ENCODE results near the gene MATN1.

MATN1 gene

DNA sequence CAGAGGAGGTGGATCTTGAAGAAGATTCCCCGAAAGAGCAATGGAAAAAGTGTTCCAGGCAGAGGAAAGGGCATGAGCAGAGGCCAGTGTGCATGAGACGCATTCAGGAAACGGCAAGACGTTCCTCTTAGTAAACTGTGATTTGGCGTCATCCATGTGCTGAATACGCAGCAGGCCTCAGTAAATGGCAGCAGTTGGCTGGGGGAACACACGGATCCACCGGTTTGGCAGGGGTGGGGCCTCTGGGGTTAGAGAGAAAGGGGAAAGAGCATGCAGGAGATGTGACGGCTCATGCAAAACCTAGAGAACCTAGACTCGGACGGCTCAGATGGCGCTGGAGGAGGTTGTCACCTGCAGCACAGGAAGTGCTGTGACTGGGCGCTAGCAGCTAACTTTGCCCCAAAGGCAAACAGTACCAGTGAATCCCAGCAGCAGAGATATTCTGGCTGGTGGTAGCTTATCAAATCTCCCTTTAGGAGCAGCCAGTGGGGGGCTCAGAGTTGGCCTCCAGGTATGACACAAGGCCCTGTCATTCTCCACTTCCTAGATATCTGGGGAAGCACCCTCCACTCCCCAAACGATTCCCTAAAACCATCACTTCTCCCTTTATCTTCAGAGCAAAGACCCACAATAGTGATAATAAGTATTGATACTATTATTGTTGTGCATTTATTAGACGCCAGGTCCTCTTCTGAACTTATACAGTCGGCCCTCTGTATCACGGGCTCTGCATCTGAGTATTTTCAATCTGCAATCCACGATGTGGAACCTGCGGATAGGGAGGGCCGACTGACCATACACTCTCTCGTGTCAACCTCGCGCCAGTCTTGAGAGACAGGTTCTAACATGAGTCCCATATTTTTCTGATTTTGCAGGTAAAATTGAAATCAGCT, 26.6 kb upstream of the MATN1 start:
- H3K27ac ChIP-seq (ENCODE audit: low read depth, low read length): no peak overlapping the region
- no peaks in the 10 kb centered on the region for H3K36me3 ChIP-seq (ENCODE audit: insufficient read depth, low read length)
- no peak overlapping the region for H2AFZ ChIP-seq (ENCODE audit: low read length, unreplicated experiment)
- no peaks in the 10 kb centered on the region for H3K79me2 ChIP-seq (ENCODE audit: control insufficient read depth, insufficient read depth, low read length, unreplicated experiment)
- no peak overlapping the region for H3K4me3 ChIP-seq (ENCODE audit: low read depth, low read length)
- H3K4me1 ChIP-seq (ENCODE audit: control insufficient read depth, insufficient read depth, low read length, unreplicated experiment): no peaks in the 10 kb centered on the region
- no peaks in the 10 kb centered on the region for H3K27me3 ChIP-seq (ENCODE audit: insufficient read depth, low read length)

DNA sequence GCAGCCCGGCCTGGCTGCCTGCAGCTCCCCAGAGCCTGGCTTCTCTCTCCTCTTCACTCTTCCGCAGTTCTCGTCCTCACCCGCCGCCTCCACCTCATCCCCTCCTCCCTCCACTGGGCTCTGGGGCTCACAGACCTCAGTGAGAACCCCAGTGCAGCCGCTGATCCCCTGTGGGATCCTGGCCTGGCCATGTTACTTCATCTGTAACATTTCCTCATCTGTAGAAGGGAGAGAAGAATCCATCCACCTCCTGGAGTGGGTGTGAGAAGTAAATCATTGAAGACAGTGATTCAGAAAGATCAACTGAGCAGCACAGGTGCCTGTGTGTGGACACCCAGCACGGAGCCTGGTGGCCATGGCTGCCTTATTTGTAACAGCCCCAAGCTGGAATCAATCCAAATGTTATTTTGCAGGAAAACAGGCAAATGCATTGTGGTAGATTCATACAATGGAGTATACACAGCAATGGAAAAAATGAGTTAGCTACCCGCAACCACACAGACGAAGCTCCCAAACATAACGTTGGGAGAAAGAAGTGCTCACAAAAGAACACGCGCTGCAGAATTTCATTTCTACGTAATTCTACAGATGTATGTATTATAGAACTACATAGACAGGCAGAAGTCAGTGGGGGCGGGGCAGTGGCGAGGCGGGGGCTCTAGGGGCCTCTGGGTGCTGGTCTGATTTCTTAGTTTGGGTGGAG, 25.5 kb upstream of the MATN1 start:
- Histone ChIP-seq H3K27me3 (ENCODE audit: insufficient read depth, low read length) (no peaks in the 10 kb centered on the region), H3K79me2 (ENCODE audit: control insufficient read depth, insufficient read depth, low read length, unreplicated experiment) (no peaks in the 10 kb centered on the region), H3K36me3 (ENCODE audit: insufficient read depth, low read length) (no peaks in the 10 kb centered on the region), H3K4me1 (ENCODE audit: control insufficient read depth, insufficient read depth, low read length, unreplicated experiment) (no peaks in the 10 kb centered on the region), H2AFZ (ENCODE audit: low read length, unreplicated experiment) (no peak overlapping the region), H3K27ac (ENCODE audit: low read depth, low read length) (no peak overlapping the region), H3K4me3 (ENCODE audit: low read depth, low read length) (no peak overlapping the region)

DNA sequence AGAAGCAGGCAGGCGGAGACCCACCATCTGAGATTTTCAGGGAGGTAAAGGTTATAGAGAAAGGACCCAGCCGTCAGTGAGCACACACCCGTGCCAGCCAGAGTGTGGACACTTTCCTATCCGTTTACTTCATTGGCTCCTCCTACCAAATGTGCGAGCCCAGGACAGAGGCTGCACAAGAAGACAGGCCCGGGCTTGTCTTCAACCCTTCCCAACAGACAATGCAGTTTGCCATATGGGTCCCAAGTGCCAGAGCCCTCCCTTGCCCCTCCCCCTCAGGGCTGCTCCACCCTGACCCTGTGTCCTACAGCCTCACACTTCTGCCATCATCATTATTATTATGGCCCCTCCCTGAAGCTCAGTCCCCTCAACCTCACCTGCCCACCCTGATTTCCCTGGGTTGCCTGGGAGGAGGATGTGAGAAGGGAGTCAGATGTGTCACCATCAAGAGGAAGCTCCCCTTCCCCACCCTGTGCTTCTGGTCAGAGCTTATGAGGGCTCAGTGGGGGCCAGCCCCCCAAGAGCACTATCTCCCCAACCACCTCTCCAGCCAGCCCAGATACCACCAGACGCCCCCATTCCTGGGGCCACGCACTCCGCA, 24.8 kb upstream of the MATN1 start:
- H2AFZ ChIP-seq (ENCODE audit: low read length, unreplicated experiment): no peak overlapping the region
- H3K27me3 ChIP-seq (ENCODE audit: insufficient read depth, low read length): no peaks in the 10 kb centered on the region
- H3K4me1 ChIP-seq (ENCODE audit: control insufficient read depth, insufficient read depth, low read length, unreplicated experiment): no peaks in the 10 kb centered on the region
- H3K36me3 ChIP-seq (ENCODE audit: insufficient read depth, low read length): no peaks in the 10 kb centered on the region
- H3K27ac ChIP-seq (ENCODE audit: low read depth, low read length): no peak overlapping the region
- no peak overlapping the region for H3K4me3 ChIP-seq (ENCODE audit: low read depth, low read length)
- H3K79me2 ChIP-seq (ENCODE audit: control insufficient read depth, insufficient read depth, low read length, unreplicated experiment): no peaks in the 10 kb centered on the region

DNA sequence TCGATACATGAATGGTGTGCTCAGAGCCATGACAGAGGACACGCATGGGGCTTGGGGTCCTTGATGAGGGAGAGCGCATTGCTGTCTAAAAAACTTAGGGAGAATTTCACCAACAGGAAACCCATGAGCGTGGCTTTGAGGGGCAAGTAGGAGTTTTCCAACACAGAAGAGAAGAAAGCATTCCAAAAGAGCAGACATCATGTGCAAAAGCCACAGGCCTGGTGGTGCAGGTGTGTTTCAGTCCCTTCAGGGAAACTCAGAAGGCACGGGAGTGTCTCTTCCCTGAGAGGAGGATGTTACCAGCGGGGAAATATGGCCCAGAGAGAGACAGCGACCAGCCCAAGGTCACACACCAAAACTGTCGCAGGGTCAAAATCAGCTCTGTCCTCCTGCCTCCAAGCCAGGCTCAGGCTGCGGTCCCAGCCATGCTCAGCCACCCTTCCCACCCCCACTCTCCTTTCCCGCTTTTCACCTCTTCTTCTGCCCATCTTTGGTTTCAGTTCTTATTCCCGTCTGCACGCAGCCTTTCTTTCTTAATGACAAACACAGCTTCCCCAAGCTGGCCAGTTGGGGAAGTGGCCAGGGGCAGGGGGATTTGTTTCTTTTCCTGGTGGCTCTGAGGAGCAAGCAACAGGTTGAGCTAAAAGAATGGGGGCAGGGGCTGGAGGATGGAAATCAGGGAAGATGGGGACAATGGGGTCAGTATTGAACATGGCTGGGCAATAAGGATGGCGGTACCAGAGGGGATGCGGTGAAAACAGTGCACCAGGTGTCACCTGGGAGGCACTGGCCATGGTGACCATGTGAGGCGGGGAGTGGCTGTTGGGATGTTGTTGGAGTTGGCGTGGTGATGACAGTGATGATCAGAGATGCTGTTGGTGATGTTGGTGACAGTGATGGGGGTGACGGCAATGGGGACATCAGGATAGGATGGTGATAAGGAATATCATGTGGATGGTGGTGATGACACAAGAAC, 23.9 kb upstream of the MATN1 start:
- Histone ChIP-seq H3K27ac (ENCODE audit: low read depth, low read length) (no peak overlapping the region), H3K4me3 (ENCODE audit: low read depth, low read length) (no peak overlapping the region), H3K4me1 (ENCODE audit: control insufficient read depth, insufficient read depth, low read length, unreplicated experiment) (no peaks in the 10 kb centered on the region), H3K27me3 (ENCODE audit: insufficient read depth, low read length) (no peaks in the 10 kb centered on the region), H3K36me3 (ENCODE audit: insufficient read depth, low read length) (no peaks in the 10 kb centered on the region), H2AFZ (ENCODE audit: low read length, unreplicated experiment) (no peak overlapping the region), H3K79me2 (ENCODE audit: control insufficient read depth, insufficient read depth, low read length, unreplicated experiment) (no peaks in the 10 kb centered on the region)

DNA sequence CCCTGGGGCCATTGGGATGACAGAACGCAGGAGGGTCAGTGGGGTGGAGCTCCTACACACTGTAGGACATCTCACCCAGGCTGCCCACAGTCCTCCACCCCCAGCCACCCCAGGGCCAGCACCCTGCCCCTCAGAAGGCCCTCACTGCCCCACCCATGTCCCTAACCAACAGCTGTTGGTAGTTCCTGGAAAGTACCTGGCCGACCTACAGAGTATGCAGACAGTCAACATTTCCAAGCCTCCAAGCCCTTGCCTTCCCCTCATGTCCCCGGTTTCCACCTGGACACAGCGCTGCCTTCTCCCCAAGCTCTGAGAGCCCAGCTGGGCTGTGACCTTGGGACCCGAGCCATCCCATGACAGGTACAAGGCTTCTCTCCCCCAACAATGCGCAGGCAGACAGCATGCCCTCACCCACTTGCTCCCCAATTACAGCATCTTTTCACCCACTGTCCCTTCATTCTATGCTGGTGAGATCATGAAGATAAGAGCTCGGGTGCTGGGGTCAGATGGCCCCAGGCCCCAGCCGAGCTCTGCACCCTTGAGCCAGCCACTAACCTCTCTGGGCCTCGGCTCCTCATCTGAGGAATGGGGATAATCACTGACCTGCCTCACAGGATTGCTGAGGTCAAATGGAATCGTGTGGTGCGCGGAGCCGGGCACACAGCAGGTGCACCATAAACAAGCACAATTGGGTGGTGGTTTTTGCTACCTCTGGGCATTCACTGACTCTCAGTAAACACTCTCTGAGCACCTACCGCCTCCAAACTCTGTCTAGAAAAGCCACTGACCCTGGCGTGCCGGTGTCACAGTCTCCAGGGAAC, 23.0 kb upstream of the MATN1 start:
- no peaks in the 10 kb centered on the region for H3K27me3 ChIP-seq (ENCODE audit: insufficient read depth, low read length)
- H3K4me1 ChIP-seq (ENCODE audit: control insufficient read depth, insufficient read depth, low read length, unreplicated experiment): no peaks in the 10 kb centered on the region
- H3K4me3 ChIP-seq (ENCODE audit: low read depth, low read length): no peak overlapping the region
- no peaks in the 10 kb centered on the region for H3K79me2 ChIP-seq (ENCODE audit: control insufficient read depth, insufficient read depth, low read length, unreplicated experiment)
- no peaks in the 10 kb centered on the region for H3K36me3 ChIP-seq (ENCODE audit: insufficient read depth, low read length)
- no peak overlapping the region for H3K27ac ChIP-seq (ENCODE audit: low read depth, low read length)
- no peak overlapping the region for H2AFZ ChIP-seq (ENCODE audit: low read length, unreplicated experiment)

DNA sequence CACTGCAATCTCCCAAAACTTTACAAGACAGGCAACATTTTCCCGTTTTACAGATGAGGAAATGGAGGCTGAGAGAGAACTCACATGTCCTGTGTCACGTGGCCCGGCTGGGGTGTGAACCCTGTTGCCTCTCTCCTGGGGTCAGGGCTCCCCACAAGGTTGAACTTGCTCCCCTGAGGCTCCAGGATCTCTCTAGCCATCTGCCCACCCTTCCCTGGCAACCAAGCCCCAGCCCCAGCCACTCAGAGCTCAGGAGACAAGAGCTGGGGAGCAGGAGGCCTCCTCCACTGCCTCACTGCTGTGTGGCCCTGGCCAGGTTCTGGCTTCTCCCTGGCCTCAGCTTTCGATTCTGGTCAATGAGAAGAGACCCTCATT, 22.4 kb upstream of the MATN1 start:
- Histone ChIP-seq H3K4me3 (ENCODE audit: low read depth, low read length) (no peak overlapping the region), H3K4me1 (ENCODE audit: control insufficient read depth, insufficient read depth, low read length, unreplicated experiment) (no peaks in the 10 kb centered on the region), H2AFZ (ENCODE audit: low read length, unreplicated experiment) (no peak overlapping the region), H3K27me3 (ENCODE audit: insufficient read depth, low read length) (no peaks in the 10 kb centered on the region), H3K79me2 (ENCODE audit: control insufficient read depth, insufficient read depth, low read length, unreplicated experiment) (no peaks in the 10 kb centered on the region), H3K36me3 (ENCODE audit: insufficient read depth, low read length) (no peaks in the 10 kb centered on the region), H3K27ac (ENCODE audit: low read depth, low read length) (no peak overlapping the region)

DNA sequence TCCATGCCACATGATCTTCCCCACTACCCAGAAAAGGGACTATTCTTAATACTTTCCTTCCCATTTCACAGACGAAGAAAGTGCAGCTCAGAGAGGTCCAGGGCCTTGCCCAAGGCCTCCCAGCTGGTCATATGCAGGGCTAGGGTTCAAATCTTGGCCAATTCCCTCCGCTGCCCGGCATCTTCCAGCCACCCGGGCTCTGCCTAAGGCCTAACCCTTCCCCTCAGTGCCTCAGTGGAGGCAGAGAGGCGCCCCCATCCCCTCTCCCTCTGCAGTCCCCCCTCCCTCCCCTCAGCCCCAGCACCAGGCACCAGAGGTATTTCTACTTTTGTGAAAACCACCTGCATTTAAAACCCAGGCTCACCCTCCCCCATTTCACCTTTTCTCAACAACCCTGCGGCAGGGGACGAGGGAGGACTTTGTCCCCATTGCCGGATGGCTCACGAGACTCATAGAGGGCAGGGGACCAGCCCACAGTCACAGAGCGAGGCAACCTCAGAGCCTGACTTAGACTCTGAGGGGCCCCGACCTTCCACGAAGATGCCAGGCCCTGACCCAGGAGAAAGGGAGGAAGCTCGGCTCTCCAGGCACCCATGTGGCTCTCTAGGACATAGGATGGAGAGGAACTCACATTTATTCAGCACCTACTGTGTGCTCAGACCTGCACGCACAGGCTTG, 21.9 kb upstream of the MATN1 start:
- no peak overlapping the region for H3K27ac ChIP-seq (ENCODE audit: low read depth, low read length)
- no peaks in the 10 kb centered on the region for H3K36me3 ChIP-seq (ENCODE audit: insufficient read depth, low read length)
- H3K4me3 ChIP-seq (ENCODE audit: low read depth, low read length): no peak overlapping the region

DNA sequence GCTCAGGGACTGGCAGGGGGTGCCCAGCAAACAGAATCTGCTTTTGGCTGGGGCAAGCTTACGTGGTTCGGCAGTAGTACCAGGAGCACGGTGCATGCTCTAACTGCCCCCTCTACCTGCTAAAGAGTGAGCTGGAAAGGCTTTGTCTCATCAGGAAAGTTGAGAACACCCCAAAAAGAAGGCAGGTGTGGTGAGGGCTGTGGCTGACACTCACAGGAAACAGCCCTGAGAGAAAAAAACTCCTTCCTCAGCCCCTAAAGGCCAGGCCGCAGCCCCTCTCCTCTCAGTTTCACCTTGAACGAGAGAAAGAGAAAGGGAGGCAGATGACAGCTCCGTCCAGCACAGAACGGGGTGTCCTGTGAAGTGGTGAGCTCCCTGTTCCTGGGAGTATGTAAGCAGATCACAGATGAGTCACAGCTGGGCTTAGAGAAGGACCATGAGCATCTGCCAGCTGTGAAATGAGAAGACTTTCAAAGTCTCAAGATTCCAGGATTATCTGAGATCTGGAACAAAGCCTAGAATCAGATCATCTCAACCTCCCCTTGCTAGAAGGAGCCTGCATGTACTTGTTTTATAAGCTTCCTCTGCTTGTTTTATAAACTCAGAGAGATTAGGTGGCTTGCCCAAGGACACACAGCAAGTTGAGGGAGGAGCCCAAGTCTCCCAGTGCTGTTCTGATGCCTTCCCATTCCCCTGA, 20.8 kb upstream of the MATN1 start:
- H3K27me3 ChIP-seq (ENCODE audit: insufficient read depth, low read length): no peaks in the 10 kb centered on the region
- H3K4me1 ChIP-seq (ENCODE audit: control insufficient read depth, insufficient read depth, low read length, unreplicated experiment): no peaks in the 10 kb centered on the region
- H3K27ac ChIP-seq (ENCODE audit: low read depth, low read length): no peak overlapping the region
- H3K79me2 ChIP-seq (ENCODE audit: control insufficient read depth, insufficient read depth, low read length, unreplicated experiment): no peaks in the 10 kb centered on the region
- no peaks in the 10 kb centered on the region for H3K36me3 ChIP-seq (ENCODE audit: insufficient read depth, low read length)
- H3K4me3 ChIP-seq (ENCODE audit: low read depth, low read length): no peak overlapping the region
- H2AFZ ChIP-seq (ENCODE audit: low read length, unreplicated experiment): no peak overlapping the region

More for the DNA sequence above, 21.9 kb upstream of the MATN1 start:
- Histone ChIP-seq H2AFZ (ENCODE audit: low read length, unreplicated experiment) (no peak overlapping the region), H3K4me1 (ENCODE audit: control insufficient read depth, insufficient read depth, low read length, unreplicated experiment) (no peaks in the 10 kb centered on the region), H3K27me3 (ENCODE audit: insufficient read depth, low read length) (no peaks in the 10 kb centered on the region), H3K79me2 (ENCODE audit: control insufficient read depth, insufficient read depth, low read length, unreplicated experiment) (no peaks in the 10 kb centered on the region)

DNA sequence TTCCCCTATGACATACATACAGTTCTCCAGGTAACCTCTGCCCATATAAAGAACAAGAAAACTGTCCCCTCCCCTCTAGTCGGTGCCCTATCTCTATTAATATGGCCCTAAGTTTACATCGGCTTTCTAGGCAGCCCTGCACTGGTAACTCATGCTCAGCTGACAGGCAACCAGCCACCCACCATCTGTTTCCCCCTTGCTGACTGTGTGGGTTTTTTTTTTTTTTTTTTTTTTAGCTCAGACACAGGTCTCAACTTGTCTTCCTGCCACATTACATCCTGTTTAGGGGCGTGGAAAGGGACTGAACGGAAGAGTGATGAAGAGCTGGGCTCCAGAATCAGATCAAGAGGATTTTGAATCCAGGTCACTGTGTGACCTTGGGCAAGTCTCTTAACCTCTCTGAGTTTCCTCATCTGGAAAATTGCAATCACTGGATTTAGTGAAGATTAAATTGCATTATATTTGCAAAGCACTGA, 20.2 kb upstream of the MATN1 start:
- 0 out of 2 replicates have a peak, but pooled peaks cover 2% of the 10 kb centered on the region for H3K27me3 ChIP-seq (ENCODE audit: insufficient read depth, low read length)
- no peaks in the 10 kb centered on the region for H3K79me2 ChIP-seq (ENCODE audit: control insufficient read depth, insufficient read depth, low read length, unreplicated experiment)
- no peak overlapping the region for H3K4me3 ChIP-seq (ENCODE audit: low read depth, low read length)
- H3K4me1 ChIP-seq (ENCODE audit: control insufficient read depth, insufficient read depth, low read length, unreplicated experiment): no peaks in the 10 kb centered on the region
- no peak overlapping the region for H2AFZ ChIP-seq (ENCODE audit: low read length, unreplicated experiment)
- no peaks in the 10 kb centered on the region for H3K36me3 ChIP-seq (ENCODE audit: insufficient read depth, low read length)
- H3K27ac ChIP-seq (ENCODE audit: low read depth, low read length): no peak overlapping the region
